GM11168 (cell line): Measurements from ENCODE around the gene GPR176.
"Not testable (repeated sequence)": the region's sequence is repeated elsewhere in the genome, so short reads cannot be mapped to it uniquely, and the experiment has no call there.

ENCODE experiments used
- in situ Hi-C: fragments of 300-500 bp; cut with MboI; formaldehyde crosslinking; loops from one replicate; pipeline ENCODE4 v1.12.0; 2022; ENCODE audit warnings: low sequenced_read_pairs; ENCODE audit not compliant: unreplicated experiment

GPR176 gene

DNA sequence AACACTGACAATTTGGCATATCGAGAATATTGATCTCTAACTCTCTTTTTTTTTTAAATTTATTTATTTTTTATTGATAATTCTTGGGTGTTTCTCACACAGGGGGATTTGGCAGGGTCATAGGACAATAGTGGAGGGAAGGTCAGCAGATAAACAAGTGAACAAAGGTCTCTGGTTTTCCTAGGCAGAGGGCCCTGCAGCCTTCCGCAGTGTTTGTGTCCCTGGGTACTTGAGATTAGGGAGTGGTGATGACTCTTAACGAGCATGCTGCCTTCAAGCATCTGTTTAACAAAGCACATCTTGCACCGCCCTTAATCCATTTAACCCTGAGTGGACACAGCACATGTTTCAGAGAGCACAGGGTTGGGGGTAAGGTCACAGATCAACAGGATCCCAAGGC is 27.0 kb downstream of the GPR176 start:
- in situ Hi-C loops = not testable (repeated sequence)

DNA sequence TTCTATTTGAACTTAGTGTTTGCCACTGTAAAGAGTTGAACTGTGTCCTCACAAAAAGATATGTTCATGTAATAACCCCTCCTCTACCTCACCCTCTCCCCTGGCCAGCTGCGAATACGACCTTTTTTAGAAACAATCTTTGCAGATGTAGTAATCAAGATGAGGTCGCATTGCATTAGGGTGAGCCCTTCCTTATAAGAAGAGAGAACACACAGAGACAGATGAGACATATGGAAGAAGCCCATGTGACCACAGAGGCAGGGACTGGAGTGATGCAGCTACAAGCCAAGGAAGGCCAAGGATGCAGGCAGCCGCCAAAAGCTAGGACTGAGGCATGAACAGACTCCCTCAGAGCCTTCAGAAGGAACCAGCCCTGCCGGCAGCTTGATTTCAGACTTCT is 27.6 kb downstream of the GPR176 start:
- in situ Hi-C loops = no loop called here

DNA sequence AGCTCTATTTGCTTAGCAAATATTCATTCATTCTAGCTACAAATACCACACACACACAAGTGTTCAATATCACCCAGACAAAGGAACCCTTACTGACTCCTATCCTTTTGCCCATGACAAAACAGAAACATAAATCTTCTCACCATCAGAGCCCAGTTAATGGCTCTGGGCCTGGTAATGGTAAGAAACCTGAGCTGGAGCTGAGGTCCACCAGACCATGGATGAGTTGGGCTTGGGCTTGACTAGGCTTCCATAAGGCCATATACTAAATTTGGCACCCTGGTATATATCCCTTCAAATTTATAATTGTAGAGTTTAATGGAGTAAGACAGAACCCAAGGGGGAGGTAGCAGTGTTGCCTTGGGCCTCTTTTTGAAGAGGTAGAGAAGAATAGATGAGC is 29.4 kb downstream of the GPR176 start:
- in situ Hi-C loops = no loop called here

DNA sequence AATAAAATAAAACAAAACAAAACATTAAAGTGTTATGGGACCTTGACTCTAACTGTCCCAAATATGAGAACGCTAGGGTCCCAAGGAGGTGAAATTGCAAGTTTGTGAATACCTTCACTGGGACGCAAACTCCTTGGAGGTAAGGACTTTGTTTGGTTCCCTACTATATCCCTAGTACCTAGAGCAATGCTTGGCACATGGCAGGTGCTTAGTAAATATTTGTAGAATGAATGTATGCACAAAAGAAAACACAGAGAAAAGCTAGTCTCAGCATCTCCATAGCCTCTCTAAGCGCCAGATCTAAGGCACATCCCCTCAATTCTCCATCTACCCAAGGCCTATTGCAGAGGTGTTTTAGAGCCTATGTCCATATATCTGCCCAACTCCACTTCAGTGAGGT is 30.5 kb downstream of the GPR176 start:
- in situ Hi-C loops = no loop called here

DNA sequence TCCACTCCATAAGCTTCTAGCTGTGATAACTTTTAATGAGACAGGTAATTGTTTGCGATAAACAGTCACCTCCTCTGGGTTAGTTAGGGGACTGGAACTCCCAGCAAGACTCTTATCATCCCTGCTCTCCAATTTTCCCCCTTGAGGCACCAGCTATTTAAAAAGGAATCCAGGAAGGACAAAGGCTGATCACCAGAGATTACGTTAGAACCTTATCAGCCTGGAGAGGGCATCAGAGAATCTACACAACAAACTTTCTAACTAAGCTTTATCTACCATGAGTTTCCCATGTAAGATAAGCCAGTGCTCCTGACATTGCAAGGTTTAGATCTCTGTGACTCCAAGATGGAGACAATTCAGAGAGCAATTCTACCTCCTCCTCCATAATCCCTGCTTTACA is 31.3 kb downstream of the GPR176 start:
- in situ Hi-C loops = no loop called here

DNA sequence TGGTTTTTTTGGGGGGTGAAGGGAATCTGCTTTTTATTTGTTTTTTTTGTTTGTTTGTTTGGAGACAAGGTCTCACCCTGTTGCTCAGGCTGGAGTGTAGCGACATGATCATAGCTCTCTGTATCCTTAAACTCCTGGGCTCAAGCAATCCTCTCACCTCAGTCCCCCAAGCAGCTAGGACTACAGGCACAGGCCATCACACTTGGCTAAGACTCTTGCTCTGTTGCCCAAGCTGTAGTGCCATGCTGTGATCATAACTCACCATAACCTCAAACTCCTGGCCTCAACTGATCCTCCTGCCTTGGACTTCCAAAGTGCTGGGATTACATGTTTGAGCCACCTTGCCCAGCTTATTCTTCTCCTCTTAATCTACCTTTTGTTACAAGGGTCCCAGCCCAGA is 31.8 kb downstream of the GPR176 start:
- in situ Hi-C loops = no loop called here

DNA sequence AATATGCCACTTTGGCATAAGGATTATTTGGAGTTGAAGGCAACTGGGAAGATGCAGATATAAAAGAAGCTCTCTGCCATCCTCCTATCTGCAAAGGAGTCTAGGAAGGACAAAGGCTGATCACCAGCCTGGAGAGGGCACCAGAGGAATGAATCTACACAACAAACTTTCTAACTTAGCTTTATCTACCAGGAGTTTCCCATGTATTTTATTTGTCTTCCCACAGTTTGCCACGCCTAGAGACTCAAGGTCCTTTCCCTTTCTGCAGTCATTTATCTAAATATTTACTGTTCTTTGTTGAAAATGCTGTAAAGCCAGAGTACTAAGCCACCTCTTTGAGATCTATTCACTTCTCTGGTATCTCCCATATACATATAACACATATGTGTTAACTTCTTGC is 32.2 kb downstream of the GPR176 start:
- in situ Hi-C loops = no loop called here

DNA sequence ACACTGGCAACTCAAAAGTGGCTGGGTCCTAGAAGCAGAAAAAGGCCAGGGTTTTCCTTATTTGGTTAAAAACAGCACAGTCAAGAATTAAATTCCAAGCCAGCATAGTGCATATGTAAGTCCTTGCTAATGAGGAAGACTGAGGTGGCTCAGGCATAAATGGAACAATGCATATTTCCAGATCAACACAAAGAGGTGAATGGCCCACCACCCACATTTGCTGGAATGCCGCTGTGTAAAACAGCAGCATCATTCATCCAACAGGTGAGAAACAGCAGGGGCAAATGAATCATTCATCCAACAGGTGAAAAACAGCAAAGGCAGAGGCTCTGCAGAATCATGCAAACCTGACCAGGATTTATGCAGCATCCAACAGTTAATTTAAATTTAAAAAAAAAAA is 32.9 kb downstream of the GPR176 start:
- in situ Hi-C loops = no loop called here

DNA sequence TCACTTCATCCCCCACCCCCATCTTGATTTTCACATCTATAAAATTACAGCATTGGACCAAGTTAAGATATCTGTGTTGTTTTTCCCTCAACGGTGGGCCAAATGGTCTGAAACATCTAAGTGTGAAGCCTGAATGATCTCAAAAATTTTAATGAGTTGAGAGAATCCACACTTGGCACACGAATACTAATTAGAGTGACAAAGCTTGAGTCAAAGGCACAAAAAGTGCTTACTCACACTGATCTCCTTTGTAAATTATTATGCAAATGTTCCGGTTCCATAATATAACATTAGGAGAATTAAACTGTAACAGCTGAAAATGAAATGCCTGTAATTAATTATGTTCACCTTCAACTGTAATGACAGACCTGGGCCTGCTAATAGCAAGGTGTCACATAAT is 33.6 kb downstream of the GPR176 start:
- in situ Hi-C loops = no loop called here

DNA sequence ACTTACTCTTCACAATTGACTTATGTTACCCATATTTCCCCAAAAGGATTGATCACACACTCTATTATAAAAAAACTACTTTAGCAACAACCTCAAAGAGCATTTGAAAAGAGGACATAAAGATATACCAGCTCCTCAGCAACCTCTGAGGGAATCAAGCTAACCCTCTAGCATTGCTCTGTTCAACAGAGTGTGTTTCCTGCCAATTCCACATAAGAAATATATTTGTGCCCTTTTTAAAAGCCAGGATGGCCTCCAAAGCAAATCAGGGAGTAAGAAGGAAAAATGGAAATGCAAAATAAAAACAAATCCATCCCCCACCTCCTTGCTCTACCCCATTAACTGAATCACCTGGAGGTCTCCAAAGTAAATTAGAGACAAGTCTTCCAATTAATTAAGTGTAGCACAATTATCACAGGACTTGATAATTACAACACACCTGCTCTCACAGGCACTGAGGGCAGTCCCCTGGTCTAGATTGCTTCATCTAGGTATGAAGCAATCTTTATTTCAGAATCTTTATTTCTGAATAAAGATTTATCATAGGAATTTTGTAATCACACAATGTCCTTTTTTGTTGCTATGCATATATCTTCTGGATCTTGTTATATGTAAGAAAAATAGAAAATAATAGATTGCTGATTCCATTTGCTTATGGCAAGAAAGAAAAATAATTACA is 34.8 kb downstream of the GPR176 start:
- in situ Hi-C loops = no loop called here

DNA sequence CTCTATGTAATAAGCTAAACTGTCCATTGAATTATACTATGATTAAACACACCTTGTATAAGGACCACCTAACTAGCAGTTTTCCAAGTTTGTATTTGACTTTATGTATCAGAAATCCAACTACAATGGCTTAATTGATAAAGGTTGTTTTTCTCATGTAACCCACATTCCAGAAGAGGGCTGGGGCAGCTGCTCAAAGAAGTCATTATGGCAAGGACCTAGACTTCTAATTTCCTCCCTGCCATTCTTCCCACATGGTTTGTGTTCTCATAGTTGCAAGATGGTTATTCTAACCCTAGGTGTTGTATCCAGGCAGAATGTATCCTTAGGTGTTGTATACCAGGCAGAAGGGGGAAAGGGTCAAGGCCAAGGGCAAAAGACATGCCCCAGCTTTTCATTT is 35.7 kb downstream of the GPR176 start:
- in situ Hi-C loops = no loop called here

DNA sequence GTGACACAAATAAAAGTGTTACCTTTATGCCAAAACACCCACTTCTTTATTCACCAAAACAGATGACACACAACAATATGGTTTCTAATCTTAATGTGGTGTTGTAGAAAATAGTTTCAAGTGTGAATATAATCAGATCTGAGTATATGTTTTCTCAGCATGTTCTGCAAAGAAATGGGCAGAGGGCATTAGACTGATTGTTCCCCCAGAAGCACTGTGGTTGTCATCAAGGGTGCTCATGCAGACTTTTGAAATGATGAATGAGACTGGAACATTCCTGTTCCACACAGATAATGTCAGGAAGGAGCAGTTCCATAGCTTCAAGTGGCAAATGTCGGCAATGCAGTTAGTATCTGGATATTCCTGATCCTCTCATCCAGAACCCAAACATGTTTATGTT is 37.5 kb downstream of the GPR176 start:
- in situ Hi-C loops = no loop called here

DNA sequence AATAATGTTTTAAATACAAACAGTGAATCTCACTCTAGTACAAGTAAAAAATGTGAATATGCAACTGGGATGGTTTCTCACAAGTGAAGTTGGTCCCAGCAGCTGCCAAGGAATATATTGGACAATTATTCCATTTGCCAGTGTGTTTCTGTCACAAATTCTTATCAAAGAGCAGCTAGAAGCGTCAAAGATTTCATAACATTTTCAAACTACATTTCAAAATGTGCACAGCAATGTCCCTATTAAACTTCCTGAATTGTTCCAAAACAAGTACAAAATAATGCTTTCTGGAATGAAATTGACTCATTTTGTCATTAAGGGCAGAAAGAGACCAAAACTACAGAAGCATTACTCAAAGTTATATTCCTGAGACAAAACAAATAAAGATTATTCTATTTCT is 38.3 kb downstream of the GPR176 start:
- in situ Hi-C loops = no loop called here

DNA sequence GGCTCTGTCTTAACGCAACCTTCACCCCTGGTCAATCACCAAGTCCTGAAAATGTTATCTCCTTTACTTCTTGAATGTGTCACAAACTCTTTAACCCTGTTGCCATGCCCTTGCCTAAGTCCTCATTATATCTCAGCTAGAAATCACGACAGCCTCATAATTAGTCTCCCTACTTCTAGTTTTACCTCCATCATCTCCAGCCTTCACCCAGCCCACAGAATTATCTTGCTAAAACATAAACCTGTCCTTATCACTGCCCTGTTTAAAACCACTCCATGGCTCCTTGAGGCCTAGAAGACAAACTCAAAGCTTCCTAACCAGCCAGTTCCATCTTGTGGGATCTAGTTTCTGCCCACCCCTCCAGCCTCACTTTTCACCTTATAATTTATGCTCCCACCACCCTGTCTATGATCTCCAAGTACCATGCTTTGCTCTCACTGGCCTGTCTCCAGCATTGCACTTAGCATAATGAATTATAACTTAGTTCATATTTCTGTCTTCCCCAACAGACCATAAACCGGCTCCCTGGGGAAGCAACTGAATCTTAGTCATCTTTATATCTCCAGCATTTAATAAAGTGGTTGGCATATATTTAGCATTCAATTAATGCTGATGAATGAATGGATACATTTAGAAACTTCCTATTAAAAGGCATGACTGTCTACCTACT is 39.2 kb downstream of the GPR176 start:
- in situ Hi-C loops = no loop called here

DNA sequence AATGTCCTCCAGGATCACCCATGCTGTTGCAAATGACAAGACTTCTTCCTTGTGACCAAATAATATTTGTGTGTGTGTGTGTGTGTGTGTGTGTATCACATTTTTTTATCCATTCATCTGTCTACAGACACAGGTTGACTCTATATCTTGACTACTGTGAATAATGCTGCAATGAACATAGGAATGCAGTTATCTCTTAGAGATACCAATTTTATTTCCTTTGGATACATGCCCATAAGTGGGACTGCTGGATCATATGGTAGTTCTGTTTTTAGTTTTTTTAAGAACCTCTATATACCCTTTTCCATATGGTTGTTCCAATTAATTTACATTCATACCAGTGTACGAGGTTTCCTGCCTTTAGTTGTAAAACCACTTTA is 41.7 kb downstream of the GPR176 start:
- in situ Hi-C loops = no loop called here

DNA sequence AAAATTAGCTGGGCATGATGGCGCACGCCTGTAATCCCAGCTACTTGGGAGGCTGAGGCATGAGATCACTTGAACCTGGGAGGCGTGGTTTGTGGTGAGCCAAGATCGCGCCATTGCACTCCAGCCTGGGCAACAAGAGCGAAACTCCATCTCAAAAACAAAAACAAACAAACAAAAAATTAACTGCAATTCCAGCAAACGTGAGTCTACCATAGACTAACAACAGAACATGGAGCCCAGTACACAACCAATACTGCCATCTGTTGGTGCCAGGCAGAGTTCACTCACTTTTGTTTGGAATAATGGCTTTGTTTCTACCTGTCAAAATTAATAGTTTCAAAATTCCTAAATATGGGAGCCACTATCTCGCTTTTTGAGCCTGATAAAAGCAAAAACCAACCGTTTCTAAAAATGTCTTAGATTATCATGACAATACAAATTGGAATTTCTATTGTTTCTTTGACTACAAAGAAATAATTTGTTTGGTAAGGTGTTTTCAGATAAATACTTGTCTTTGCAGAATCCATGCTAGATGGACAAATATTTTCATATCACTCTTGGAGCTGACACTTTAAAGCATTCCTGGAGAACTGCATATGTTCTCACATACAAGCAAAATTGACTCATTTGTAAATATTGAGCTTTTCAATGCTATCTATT is 45.0 kb downstream of the GPR176 start:
- in situ Hi-C loops = loop anchor here (5.0 kb wide), 1 partner anchor 88 kb away; no protein-coding TSS in a partner anchor

DNA sequence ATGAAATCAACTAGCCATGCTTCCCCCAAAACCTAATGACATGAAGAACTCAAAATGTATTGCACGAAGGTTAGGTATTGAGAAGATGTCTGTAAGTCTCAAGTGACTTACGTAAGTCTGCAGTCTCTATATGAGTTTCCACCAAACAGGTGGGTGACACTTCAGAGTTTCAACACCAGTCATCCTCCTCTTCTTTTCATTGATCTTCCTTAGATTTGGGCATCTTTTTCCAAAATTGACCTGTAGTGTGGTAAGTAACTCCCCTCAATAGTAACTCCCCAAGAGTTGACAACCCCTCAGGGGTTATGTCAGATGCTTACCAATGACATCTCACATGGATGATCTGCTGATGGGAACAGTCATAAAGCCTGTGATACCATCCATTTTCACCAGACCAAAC is 46.1 kb downstream of the GPR176 start:
- in situ Hi-C loops = loop anchor here (5.0 kb wide), 1 partner anchor 87 kb away; no protein-coding TSS in a partner anchor

DNA sequence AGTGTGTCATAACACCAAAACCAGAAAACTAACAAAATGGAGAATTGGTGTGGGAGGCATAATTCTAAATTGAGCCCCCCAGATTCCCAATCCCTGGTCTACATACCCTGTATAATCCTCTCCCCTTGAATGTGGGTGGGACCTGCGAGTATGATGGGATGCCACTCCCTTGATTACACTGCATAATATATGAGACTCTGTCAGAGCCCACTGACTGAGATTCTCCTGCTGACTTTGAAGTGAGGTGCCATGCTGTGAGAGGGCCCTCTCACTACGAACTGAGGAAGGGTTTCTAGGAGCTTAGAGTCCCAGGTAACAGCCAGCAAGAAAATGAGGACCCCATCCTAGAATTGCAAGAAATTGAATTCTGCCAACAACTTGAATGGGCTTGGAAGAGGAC is 49.5 kb downstream of the GPR176 start:
- in situ Hi-C loops = loop anchor here (5.0 kb wide), 1 partner anchor 83 kb away; no protein-coding TSS in a partner anchor

DNA sequence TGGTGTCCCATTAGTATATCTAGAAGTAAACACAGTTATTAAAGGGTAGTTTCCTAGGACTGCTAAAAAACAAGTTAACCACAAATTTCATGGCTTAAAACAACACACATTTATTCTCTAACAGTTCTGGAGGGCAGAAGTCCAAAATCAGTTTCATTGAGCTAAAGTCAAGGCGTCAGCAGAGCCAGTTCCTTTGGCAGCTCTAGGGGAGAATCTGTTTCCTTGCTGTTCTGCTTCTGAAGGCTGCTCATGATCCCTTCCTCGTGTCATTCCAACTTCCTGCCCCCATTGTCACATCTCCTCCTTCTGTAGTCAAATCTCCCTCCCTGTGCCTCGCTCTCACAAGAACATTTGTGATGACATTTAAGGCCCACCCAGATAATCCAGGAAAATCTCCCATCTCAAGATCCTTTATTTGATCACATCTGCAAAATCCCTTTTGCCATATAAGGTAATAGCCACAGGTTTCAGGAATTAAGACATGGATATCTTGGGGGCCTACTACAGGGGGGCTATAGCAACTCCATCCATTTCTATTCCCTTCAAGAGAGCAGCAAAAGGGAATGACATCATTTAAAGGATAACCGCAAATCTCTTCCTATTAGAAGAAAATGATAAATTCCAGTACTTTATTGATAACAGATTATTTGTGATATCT is 50.1 kb downstream of the GPR176 start:
- in situ Hi-C loops = loop anchor here (5.0 kb wide), 1 partner anchor 83 kb away; no protein-coding TSS in a partner anchor

DNA sequence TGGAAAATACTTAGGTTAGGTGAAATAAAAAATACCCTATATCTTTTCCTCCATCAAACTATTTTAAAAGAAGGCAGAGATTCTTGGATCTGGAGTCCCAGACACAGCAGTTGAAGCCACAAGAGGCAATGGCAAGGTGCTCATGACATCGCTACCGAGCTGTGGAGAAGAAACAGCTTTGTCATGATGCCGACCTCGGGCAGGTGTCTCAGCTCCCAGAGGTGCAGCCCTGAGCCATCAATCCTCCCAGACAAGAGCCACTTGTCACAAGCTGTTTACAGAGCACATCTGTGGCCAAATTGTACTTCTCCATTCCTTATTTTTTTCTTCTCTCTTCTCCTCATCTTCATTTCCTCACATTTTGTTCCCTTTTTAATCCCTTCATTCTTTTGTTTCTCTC is 50.8 kb downstream of the GPR176 start:
- in situ Hi-C loops = no loop called here

DNA sequence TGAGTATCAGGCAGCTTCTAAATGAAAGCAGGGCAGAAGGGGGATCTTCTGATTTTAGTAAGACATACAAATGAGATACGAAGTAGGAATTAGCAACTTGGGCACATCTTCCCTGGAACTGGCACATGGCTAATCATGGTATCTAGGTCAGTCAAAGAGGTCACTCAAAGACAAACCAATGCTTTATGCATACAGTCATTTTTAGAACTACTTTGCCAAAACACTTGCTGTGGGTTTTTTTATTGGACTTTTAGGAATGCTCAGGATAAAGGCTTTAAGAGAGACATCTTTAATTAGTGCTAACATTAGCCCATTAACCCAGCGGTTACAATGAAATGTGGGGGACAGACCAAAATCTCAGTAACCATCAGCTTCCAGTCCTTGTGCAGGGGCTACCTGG is 51.7 kb downstream of the GPR176 start:
- in situ Hi-C loops = no loop called here
